Measurements from ENCODE around the gene SLC4A5. TPM values are rescaled to one million over a fixed set of nuclear protein-coding genes. Genes with fewer than 3 reads are reported as not detected.

The SLC4A5 gene
- total RNA-seq, 1 donor from 2014 or later, result 4.7 TPM

- no peak for DNase-seq (ENCODE audit: low spot score)
These were observed 29.1 kb downstream of the SLC4A5 start for GRCh38 chr2:74314107-74314506.

GRCh38 chr2:74313497-74313896, 29.7 kb downstream of the SLC4A5 start:
- no peak for DNase-seq (ENCODE audit: low spot score)

- DNase-seq (ENCODE audit: low spot score), result no peak
These were observed 30.3 kb downstream of the SLC4A5 start for GRCh38 chr2:74312913-74313312.

GRCh38 chr2:74307720-74308119, 35.5 kb downstream of the SLC4A5 start:
- no peak for DNase-seq (ENCODE audit: low spot score)

GRCh38 chr2:74304332-74305148, 38.7 kb downstream of the SLC4A5 start:
- DNase-seq (ENCODE audit: low spot score), result no peak

- DNase-seq (ENCODE audit: low spot score), result no peak
These were observed 40.4 kb downstream of the SLC4A5 start for GRCh38 chr2:74302865-74303264.

- no peak for DNase-seq (ENCODE audit: low spot score)
These were observed 42.0 kb downstream of the SLC4A5 start for GRCh38 chr2:74301262-74301661.

- no peak for DNase-seq (ENCODE audit: low spot score)
These were observed 42.7 kb downstream of the SLC4A5 start for GRCh38 chr2:74300506-74300905.

- no peak for DNase-seq (ENCODE audit: low spot score)
These were observed 45.3 kb downstream of the SLC4A5 start for GRCh38 chr2:74297950-74298349.

- no peak for DNase-seq (ENCODE audit: low spot score)
These were observed 45.8 kb downstream of the SLC4A5 start for GRCh38 chr2:74297391-74297790.

- DNase-seq (ENCODE audit: low spot score), result no peak
These were observed 49.8 kb downstream of the SLC4A5 start for GRCh38 chr2:74293191-74293991.

GRCh38 chr2:74292751-74293150, 50.5 kb downstream of the SLC4A5 start:
- no peak for DNase-seq (ENCODE audit: low spot score)

- no peak for DNase-seq (ENCODE audit: low spot score)
These were observed 51.2 kb downstream of the SLC4A5 start for GRCh38 chr2:74291886-74292621.

GRCh38 chr2:74291218-74291544, 52.0 kb downstream of the SLC4A5 start:
- DNase-seq (ENCODE audit: low spot score), result no peak

- DNase-seq (ENCODE audit: low spot score), result no peak
These were observed 52.6 kb downstream of the SLC4A5 start for GRCh38 chr2:74290466-74291217.

GRCh38 chr2:74290066-74290465, 53.1 kb downstream of the SLC4A5 start:
- DNase-seq (ENCODE audit: low spot score), result no peak

- no peak for DNase-seq (ENCODE audit: low spot score)
These were observed 56.5 kb downstream of the SLC4A5 start for GRCh38 chr2:74286725-74287124.

- no peak for DNase-seq (ENCODE audit: low spot score)
These were observed 61.9 kb downstream of the SLC4A5 start for GRCh38 chr2:74281141-74281975.

- DNase-seq (ENCODE audit: low spot score), result no peak
These were observed 64.5 kb downstream of the SLC4A5 start for GRCh38 chr2:74278694-74279093.

- no peak for DNase-seq (ENCODE audit: low spot score)
These were observed 65.0 kb downstream of the SLC4A5 start for GRCh38 chr2:74278176-74278575.

GRCh38 chr2:74275228-74275627, 68.0 kb downstream of the SLC4A5 start:
- no peak for DNase-seq (ENCODE audit: low spot score)
